Occipital lobe (tissue), 2 donors: Measurements from ENCODE around the gene CLASP1. TPM values are rescaled to one million over a fixed set of nuclear protein-coding genes. Genes with fewer than 3 reads are reported as not detected.

Experiments used
- DNase-seq: peaks from one replicate; lab custom pipeline; 2025; lab: John Stamatoyannopoulos, UW
- total RNA-seq: library from RNA; depleted of rRNA; stranded (reverse); fragments of >200 nt; gene quantifications from one replicate; pipeline ENCODE4 v1.2.3, GENCODE V29; 2014

Gene CLASP1
- total RNA-seq, 1 donor from 2014 or later, result 215 TPM

DNA sequence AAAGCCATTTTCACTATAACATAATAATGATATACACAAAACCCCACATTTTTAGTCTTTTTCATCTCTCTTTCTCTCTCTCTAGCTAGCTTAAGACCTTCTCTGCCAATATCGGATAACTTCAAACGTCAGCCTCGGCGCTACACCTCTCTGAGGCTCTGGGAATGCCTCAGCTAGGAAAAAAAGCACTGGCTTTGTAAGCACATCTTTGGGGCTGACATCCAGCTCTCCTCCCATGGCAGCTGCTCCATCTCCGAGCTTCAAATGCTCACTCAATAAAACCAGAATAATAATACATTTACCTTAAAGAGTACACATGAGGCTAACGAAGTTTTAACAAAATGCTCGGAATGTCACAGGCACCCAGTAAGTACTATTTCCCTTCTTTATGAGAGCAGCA lies 107.8 kb downstream of the CLASP1 start:
- no peak for DNase-seq

DNA sequence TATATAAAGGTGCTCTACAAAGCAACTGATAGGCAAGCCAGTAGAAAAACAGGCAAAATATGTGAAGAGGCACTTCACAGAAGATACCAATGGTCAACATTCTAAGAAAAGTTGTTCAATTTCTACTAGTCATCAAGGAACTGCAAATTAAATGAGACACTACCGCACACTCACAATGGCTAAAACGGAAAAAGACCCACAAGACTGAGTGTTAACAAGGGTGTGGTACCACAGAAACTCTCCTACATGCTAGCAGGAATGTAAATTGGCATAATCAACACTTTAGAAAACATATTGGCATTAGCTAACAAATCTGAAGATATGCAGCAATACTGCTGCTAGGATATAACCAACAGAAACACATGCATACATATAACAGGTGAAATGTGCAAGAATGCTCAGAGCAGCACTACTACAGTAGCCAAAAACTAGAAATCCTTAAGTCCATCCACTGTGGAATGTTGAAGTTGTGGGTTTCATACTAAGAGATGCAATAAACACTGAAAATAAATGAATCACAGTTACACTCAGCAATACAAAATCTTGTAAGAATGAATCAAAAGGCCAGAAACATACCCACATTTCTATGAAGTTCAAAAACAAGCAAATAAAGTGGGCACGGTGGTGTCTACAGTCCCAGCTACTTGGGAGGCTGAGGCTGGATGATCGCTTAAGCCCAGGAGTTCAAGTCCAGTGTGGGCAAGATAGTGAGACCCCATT lies 109.4 kb downstream of the CLASP1 start:
- DNase-seq, result no peak

DNA sequence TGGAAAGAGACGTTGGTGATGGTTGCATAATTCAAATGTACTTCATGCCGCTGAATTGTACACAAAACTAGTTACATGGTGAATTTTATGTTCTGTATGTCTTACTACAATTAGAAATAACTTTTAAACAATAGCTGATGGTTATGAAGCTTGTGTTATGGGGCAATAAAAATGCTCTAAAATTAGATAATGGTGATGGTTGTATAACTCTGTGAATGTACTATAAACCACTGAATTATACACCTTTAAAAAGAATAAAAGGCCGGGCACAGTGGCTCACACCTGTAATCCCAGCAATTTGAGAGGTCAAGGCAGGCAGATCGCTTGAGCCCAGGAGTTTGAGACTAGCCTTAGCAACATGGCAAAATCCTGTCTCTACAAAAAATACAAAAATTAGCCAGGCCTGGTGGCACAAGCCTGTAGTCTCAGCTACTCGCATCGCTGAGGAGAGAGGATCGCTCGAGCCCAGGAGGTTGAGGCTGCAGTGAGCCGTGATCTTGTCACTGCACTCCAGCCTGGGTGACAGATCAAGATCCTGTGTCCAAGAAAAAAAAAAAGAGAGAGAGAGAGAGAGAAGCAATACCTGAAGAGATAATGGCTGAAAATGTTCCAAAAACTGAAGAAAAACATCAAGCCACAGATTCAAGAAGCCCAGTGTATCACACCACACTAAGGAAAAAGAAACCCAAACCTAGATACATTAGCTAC lies 112.3 kb downstream of the CLASP1 start:
- DNase-seq, result no peak

DNA sequence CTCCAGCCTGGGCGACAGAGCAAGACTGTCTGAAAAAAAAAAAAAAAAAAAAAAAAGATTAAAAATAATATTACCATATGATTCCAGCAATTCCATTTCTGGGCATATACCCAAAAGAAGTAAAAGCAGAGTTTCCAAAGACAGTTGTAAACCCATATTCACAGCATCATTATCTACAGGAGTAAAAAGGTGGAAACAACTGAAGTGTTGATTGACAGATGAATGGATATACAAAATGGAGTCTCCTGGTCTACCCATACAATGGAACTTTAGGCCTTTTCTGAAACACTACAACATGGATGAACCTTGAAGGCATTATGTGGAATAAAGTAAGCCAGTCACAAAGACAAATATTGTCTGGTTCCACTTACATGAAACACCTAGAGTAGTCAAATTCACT lies 112.9 kb downstream of the CLASP1 start:
- no peak for DNase-seq

DNA sequence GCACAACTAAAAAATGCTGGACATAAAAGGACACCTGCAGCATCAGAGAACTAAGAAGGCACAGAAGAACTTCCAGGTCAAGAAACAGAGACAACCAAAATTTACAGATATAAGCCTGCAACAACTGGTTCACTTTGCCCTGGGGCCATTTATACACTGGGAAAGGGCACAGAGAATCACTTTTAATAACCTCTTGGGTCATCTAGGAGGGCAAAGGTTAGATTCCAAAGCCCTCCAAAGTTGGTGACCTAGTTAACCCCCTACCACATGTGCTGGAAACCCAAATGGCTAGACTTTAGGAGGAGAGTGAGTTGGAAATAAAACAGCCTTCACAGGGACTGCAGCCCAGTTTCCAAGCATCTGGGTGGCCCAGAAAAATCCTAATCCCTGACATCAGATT lies 115.3 kb downstream of the CLASP1 start:
- no peak for DNase-seq

DNA sequence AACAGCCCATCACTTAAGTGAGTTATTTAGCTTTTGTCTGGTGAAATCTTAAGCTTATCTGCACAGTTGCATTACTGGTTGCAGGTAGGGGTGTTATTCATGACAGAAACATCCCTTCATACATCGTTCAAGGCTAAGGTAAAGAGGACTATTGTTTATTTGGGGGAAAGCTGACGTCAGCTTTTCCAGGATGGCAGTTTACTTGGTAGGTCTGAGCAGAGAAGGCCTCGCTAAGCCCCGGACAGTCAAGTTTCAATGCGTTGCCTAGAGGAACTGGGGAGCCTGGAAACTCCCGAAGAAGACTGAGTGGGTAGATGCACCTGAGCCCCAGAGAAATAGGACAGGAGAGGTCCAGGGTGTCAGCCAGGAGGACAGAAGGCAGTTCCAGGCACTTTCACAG lies 116.4 kb downstream of the CLASP1 start:
- no peak for DNase-seq

DNA sequence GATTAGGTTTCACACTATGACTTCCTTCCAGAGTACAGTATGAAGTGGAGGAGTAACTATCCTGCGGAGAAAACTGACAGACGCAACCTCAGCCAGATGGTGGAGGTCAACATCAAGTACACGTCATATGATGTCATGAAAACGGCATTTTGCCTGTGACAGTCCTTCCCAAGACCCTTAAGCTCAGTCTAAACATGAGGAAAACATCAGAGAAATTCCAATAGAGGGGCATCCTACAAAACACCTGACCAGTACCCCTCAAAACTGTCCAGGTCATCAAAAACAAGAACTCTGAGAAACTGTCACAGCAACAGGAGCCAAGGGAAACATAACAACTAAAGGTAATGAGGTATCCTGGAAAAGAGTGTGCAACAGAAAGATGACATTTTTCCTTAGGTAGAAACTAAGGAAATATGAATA lies 116.9 kb downstream of the CLASP1 start:
- DNase-seq, result no peak

DNA sequence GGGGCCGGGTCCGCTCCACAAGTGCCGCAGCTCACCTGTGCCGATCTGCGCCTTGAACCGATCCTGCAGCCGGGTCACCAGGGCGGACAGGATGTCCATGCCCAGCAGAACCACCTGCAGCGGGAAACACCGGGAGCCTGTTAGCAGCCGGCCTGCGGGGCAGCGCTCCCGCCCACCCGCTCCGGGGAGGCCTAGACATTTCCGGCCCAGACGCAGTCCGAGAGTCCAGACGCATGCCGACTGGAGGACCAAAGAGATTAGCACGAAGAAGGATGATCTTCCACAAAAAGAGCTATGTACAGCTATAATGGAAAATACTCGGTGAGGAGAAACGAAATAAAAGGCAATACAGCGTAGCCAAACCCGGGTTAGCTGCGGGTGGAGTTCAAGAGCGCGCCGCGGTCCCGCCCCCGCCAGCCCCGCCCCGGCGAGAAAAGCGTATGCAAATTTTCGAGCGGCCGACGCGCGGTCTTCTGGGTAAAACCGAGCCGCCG lies 119.0 kb downstream of the CLASP1 start:
- peak; percentile 77 for DNase-seq

DNA sequence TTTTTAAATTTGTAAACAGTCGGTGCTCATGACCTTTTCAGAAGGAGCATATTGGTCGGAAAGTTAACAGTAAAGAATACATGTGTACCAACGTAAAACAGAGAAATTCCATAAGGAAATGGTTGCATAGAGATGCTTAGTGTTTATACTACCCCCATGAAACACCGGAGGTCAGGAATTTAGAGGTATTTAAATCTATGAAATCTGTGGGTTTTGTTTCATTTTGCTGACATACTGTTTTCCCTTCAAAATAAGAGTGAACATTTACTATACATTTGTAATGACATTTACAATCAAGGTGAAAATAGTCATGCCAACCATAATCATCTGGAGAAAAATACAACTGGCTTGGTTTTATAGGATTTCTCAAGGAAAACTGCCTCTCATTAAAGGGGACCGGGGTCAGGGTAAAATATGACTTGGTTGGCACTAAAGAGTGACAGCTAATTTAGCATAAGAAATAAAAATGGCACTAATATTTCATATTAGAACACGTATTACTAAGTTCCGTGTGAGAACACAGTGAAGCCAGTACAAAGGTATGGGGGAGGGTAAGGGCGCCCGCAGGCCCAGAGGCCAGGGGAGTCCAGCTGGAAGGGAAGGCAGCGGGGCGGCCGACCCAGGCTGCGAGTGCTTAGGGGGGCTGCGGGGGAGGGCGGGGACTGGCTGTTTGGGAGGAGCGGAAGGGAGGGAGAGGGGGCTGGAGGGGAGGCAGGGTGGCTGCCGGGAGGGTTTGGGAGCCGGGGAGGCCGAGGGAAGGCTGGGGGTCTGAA lies 119.6 kb downstream of the CLASP1 start:
- peak; percentile 70 for DNase-seq

DNA sequence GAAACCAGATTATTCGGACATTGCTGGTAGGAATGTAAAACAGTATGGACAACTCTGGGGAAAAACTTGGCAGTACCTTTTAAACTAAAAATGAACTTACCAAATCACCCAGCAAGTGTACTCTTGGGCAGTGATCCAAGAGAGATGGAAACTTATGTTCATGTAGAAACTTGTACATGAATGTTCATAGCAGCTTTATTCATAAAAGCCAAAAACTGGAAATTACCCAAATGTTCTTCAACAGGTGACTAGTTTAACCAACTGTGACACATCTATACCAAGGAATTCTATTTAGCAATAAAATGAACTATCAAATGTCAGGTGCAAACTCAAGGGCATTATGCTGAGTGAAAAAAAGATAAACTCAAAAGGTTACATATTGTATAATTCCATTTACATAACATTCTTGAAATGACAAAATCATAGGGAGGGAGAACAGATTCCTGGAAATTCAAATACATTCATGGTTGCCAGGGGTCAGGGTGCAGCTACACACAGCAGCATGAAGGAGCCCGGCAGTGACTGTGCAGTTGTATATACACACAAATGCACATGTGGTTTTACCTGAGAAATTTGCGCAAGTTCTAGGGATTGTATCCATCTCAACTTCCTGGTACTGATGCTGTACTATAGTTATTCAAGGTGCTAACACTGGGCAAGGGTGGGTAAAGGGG lies 122.1 kb downstream of the CLASP1 start:
- no peak for DNase-seq

DNA sequence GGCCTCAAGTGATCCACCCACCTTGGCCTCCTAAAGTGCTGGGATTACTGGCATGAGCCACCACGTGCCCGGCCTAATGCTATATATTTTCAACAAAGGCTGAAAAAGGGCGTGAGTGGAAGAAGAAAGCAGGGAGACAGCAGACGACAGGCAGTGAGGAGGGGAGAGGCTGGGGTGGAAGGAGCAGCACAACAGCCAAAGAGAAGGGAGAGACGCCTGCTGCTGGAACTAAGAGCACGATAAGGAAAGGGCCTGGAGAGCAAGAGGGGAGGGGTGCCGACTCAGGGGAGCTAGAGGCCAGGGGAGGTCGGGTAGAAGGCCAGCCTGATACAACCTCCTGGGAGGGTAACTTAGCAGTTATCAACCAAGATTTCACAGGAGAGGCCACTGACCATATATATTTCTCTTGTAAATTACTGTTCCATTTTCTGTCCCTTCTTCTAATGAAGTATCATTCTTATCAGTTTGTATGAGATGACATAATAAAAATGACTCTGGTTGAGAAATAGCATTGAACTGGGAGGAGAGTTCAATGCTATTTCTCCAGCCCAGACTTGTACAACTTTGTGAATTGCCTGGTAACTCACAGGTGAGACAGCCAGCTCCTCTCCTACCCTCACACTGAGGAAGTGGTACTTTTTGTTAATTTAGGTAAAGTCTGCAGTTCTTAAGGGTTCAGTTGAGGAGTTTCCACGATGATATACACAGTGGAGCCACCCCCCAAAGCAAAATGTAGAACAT lies 124.4 kb downstream of the CLASP1 start:
- no peak for DNase-seq

DNA sequence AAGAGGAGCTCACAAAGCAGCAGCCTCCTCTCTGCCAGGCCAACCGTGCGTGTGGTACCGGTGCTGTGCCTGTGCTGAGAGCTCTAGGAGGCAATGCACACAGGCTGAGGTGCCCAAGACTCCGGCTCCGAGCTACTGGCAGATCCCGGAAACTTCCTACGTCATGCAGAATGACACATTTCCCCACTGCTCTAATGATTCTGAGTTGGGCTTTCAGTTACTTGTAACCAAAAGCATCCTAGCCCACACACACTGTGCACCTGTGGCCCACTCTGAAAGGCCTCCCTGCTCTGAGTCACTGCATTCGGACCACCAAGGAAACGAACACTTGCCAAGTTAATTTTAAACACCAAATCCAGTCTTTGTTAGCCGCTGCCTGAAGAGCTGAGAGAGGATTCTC lies 127.9 kb downstream of the CLASP1 start:
- DNase-seq, result peak; percentile 65

DNA sequence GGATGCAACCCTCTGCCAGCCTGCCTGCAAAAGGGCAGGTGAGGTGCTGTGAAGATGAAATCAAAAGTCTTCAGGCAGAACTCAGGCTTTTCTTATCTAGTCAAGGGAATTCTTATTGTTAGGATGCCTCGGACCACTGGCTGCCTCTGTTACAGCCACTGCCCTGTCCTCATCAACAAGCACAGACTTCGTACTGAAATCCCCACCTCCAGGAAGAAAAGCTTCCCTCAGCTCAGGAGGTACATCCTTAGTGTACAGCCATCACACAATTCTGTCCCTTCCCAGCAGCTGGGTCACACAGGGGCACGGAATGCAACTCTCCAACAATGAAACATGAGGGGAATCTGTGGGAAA lies 128.6 kb downstream of the CLASP1 start:
- DNase-seq, result no peak

DNA sequence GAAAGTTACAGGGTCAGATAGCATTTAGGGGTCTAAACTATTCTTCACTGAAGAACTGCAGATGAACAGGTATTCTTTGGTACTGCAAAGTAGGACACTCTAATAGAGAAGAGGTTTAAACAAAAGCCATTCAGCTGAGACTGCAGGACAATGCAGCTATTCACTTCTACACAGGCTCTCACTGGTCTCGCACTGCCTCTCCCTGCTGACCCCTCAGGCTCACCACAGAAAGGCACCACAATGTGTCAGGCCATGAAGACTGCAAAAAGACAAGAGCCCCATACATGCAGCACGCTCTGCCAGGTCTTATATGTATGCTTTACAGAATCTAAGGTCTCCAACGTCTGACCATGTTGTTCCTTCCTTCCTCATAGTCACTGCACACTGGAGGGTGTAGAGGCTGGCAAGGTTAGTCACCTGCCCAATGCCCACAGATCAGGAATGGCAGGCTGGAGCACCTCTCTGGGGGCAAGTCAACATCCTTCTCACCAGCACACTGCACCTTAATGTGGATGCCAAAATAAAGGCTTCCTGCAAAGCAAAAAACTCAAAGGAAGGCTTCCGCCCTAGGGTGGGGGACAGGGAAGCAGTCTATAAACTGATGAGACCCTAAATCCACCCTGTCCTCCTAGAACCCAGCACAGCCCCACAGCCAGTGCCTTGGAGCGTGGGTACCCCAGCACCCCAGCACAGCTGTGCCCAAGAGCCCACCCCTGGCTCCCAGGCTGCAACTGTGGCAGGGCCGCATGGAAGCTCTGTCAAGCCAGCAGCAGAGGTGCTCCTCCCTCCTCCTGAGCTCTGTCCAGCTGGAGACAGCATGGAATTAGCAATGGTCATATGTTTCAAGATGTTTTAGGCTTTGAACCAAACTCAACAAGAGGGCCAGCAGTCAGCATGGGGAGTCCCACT lies 129.3 kb downstream of the CLASP1 start:
- DNase-seq, result no peak

DNA sequence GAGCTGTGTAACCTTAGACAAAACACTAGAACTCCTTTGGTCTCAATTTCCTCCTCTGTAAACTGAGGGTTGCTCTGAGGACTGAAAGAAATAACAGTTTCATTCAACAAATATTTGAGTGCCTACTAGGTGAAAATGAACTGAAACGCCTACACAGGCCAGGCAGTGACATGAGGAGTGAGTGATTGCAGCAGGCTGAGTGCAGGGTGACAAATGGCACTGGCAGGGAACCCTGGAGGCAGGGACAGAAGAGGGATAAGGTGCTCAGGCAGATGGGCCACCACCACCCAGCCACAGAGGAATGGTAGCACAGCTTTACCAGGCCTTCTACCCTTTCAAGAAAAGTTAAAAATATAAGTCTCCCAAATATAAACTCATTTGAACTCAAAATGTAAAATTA lies 130.1 kb downstream of the CLASP1 start:
- DNase-seq, result no peak

DNA sequence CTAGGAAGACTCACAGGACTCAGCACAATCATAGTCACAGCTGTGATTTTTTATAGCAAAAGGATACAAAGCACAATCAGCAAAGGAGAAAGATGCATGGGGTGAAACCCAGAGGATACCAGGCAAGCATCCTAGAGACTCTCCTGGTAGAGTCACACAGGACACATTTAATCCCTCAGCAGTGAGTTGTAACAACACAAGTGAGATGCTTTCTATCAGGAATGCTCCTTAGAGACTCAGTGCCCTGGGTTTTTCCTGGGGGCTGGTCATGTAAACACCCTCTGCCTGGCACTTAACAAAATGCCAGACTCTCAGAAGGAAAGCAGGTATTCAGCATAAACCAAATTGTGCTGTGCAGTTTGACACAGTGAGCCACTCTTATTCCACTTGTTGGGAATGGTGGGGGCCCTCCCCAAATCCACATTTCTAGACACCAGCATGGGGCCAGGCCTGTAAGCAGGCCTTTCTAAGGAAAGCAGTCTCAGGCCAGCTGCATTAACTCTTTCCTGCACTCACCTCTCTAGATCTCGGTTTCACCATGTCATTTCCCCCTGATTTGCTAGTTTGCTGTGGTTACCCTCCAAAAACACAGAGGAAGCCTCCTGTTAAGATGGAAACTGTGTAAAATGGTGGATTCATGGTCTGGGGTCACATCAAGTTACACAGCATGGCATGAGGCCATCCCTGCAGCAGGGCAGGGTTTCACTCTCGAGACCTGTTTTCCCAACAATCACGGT lies 135.5 kb downstream of the CLASP1 start:
- DNase-seq, result no peak

DNA sequence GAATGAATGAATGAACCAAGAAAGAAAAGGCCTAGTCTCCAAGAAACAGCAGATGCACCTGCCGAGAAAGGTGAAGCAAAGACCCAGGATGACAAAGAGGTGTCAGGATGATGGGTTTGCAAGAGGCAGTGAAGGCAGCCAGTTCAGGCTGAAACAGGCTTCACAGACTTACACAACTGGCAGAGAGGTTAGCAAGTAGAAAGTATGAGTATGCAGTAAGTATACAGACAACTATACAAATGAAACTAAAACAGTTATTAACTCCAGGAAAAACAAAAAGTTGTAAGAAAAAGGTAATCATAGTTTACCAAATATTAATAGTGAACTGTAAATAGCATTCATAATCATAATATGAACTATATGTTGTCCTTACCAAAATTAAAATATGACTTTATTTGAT lies 138.4 kb downstream of the CLASP1 start:
- DNase-seq, result no peak

DNA sequence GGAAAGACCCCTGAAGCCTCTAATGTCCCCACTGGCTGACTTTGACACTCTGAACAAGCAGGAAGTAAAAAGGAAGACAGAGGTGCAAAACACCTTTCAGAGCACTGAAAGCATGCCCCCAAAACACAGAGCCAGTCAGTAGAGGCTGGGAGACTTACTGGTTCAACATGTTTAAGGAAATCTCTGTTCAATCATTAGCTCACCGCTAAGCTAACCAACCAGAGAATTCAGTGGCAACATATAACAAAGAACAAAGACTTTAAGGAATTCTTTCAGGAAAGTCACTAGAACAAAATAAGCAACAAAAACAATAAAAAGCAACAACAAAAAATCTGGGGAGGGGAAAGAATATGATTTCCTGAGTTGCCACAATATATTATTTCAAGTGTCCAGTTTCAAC lies 142.6 kb downstream of the CLASP1 start:
- no peak for DNase-seq

DNA sequence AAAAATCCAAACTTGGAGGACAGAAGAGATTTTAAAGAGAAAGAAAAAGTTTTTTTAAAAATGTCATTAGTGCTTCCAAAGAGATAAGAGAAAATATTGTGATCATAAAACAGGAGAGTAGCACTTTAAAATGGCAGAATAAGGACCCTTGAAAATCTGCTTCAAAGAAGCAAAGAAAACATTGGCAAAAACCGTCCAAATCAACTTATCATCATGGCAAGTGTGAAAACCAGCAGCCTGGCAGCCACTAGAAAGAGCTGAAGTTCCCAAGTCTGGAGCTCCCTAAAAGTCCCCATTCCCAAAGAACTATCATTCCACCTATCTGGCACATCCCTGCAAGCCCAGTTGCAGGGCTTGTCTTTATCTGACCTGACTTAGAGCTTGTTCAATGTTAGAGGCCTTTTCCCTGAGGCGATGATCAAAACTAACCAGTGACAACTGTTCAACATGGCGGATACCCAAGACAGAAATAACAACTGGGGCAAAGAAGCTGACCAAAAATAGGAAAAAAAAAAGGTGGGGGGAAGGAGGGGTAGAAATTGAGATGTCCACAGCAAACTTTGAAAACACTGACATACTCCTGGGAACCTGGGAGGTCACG lies 143.2 kb downstream of the CLASP1 start:
- DNase-seq, result no peak
